Mammary epithelial cell (primary cell): ENCODE results near the gene MED31.

ENCODE experiments used
- CTCF ChIP-seq, 2 donors: IDR thresholded peaks in 1 of 2; conservative IDR thresholded peaks in 1 of 2; 2 replicates each; pipeline ENCODE4 v1.5.1; 2011 to 2012; ENCODE audit warnings: inconsistent platforms in 2 of 2, low read length in 2 of 2, mild to moderate bottlenecking in 2 of 2, control low read depth in 1 of 2, low read depth in 1 of 2; ENCODE audit not compliant: insufficient read depth in 1 of 2; ENCODE audit errors: extremely low read depth in 1 of 2
- EZH2 ChIP-seq: IDR thresholded peaks from 2 replicates; pipeline ENCODE4 v1.6.1; 2012; ENCODE audit warnings: low read length, inconsistent platforms, borderline replicate concordance

GRCh38 chr17:6666557-6666956, 15.2 kb upstream of the MED31 start:
- no peak for TF ChIP-seq CTCF (conservative IDR thresholded peaks at IDR 0.05 in 1 of 2, IDR thresholded peaks at IDR 0.05 in 1 of 2; ENCODE audit: extremely low read depth in 1 of 2, insufficient read depth in 1 of 2, low read depth in 1 of 2, low read length in 2 of 2)
- TF ChIP-seq EZH2 = no peak
